BE2C (cell line): ENCODE results near the gene MIA3.
A peak's percentile ranks its signal among the peaks of the same experiment; 100 is the strongest.

Experiments used
- DNase-seq: peaks from one replicate; pipeline ENCODE4 v3.0.0-alpha.2; 2020
- H3K27me3 ChIP-seq: fragments of 250-450 bp; sonication (Bioruptor Pico); 2 replicates; pipeline ENCODE4 v1.5.1; 2020; ENCODE audit warnings: mild to moderate bottlenecking
- H3K36me3 ChIP-seq: fragments of 250-450 bp; sonication (Bioruptor Pico); 2 replicates; pipeline ENCODE4 v1.5.1; 2020; ENCODE audit warnings: mild to moderate bottlenecking
- H3K4me1 ChIP-seq: fragments of 250-450 bp; sonication (Bioruptor Pico); 2 replicates; pipeline ENCODE4 v1.5.1; 2020
- H3K4me3 ChIP-seq: 2 replicates; pipeline ENCODE4 v1.5.1; 2011; ENCODE audit warnings: low read depth, low read length
- H3K9me3 ChIP-seq: fragments of 250-450 bp; sonication (Bioruptor Pico); 2 replicates; pipeline ENCODE4 v1.5.1; 2020
- CTCF ChIP-seq: IDR thresholded peaks from 2 replicates; pipeline ENCODE4 v1.5.1; 2012; ENCODE audit warnings: mild to moderate bottlenecking, low read depth, low read length

The MIA3 gene

GRCh38 chr1:222616525-222616924 is 1.4 kb upstream of the MIA3 start:
- DNase-seq = no peak
- no peak for TF ChIP-seq CTCF
- H3K9me3 ChIP-seq = no peaks in the 10 kb centered on the region
- peaks cover 8% of the 10 kb centered on the region; the same call in 1 of the 2 replicates for H3K27me3 ChIP-seq
- H3K4me1 ChIP-seq = no peaks in the 10 kb centered on the region
- no peak overlapping the region for H3K4me3 ChIP-seq
- no peaks in the 10 kb centered on the region; the same call in 1 of the 2 replicates for H3K36me3 ChIP-seq

- peaks cover 5% of the 10 kb centered on the region; the same call in 1 of the 2 replicates for H3K27me3 ChIP-seq
- no peaks in the 10 kb centered on the region for H3K9me3 ChIP-seq
- H3K36me3 ChIP-seq = no peaks in the 10 kb centered on the region; the same call in 1 of the 2 replicates
- peak overlapping the region; percentile 61 for H3K4me3 ChIP-seq
- TF ChIP-seq CTCF = no peak
- no peaks in the 10 kb centered on the region for H3K4me1 ChIP-seq
- peak; percentile 98 for DNase-seq
These were observed 438 bp upstream of the MIA3 start for GRCh38 chr1:222617367-222617951.

- H3K27me3 ChIP-seq = no peaks in the 10 kb centered on the region
- TF ChIP-seq CTCF = no peak
- H3K9me3 ChIP-seq = no peaks in the 10 kb centered on the region
- H3K4me3 ChIP-seq = peak overlapping the region; percentile 78
- DNase-seq = peak; percentile 40
- H3K36me3 ChIP-seq = no peaks in the 10 kb centered on the region; the same call in 1 of the 2 replicates
- H3K4me1 ChIP-seq = no peaks in the 10 kb centered on the region
These were observed 1.1 kb downstream of the MIA3 start for GRCh38 chr1:222618880-222619596.

GRCh38 chr1:222620566-222620965 is 2.7 kb downstream of the MIA3 start:
- no peaks in the 10 kb centered on the region for H3K9me3 ChIP-seq
- no peaks in the 10 kb centered on the region for H3K4me1 ChIP-seq
- no peak for DNase-seq
- TF ChIP-seq CTCF = no peak
- H3K36me3 ChIP-seq = peaks cover 3% of the 10 kb centered on the region
- no peaks in the 10 kb centered on the region for H3K27me3 ChIP-seq
- H3K4me3 ChIP-seq = no peak overlapping the region

GRCh38 chr1:222622765-222623164 is 4.9 kb downstream of the MIA3 start:
- Histone ChIP-seq H3K4me3 (no peak overlapping the region), H3K4me1 (no peaks in the 10 kb centered on the region), H3K27me3 (no peaks in the 10 kb centered on the region), H3K36me3 (peaks cover 15% of the 10 kb centered on the region), H3K9me3 (no peaks in the 10 kb centered on the region)
- TF ChIP-seq CTCF = no peak
- DNase-seq = no peak

GRCh38 chr1:222623458-222623857 is 5.6 kb downstream of the MIA3 start:
- DNase-seq = no peak
- H3K4me1 ChIP-seq = no peaks in the 10 kb centered on the region

More at GRCh38 chr1:222623458-222623857, 5.6 kb downstream of the MIA3 start:
- Histone ChIP-seq H3K27me3 (no peaks in the 10 kb centered on the region), H3K36me3 (peaks cover 21% of the 10 kb centered on the region), H3K4me3 (no peak overlapping the region), H3K9me3 (no peaks in the 10 kb centered on the region)
- TF ChIP-seq CTCF = no peak
